Activated CD8-positive, alpha-beta memory T cell treated with anti-CD3 and anti-CD28 coated beads, Interleukin-2, amount 50 U/mL, for 1 hour (primary cell): ENCODE data around the gene MCM9.

Experiments used
- DNase-seq: peaks from one replicate; pipeline ENCODE4 v3.0.0-alpha.2; 2020; ENCODE audit errors: extremely low read depth

The MCM9 gene

GRCh38 chr6:118865100-118865391 lies 69.9 kb downstream of the MCM9 start:
- DNase-seq, result no peak

- no peak for DNase-seq
Observed at GRCh38 chr6:118864341-118865099, 70.4 kb downstream of the MCM9 start.

GRCh38 chr6:118862443-118862842 lies 72.5 kb downstream of the MCM9 start:
- DNase-seq, result no peak

- no peak for DNase-seq
Observed at GRCh38 chr6:118860880-118861279, 74.1 kb downstream of the MCM9 start.

GRCh38 chr6:118860363-118860762 lies 74.6 kb downstream of the MCM9 start:
- no peak for DNase-seq

- DNase-seq, result no peak
Observed at GRCh38 chr6:118859517-118860064, 75.4 kb downstream of the MCM9 start.

GRCh38 chr6:118856301-118856700 lies 78.7 kb downstream of the MCM9 start:
- DNase-seq, result no peak

GRCh38 chr6:118853408-118853807 lies 81.6 kb downstream of the MCM9 start:
- DNase-seq, result no peak

GRCh38 chr6:118844915-118845314 lies 90.0 kb downstream of the MCM9 start:
- no peak for DNase-seq

GRCh38 chr6:118843685-118844390 lies 91.1 kb downstream of the MCM9 start:
- no peak for DNase-seq

GRCh38 chr6:118830691-118831090 lies 104.3 kb downstream of the MCM9 start:
- no peak for DNase-seq

GRCh38 chr6:118829817-118830478 lies 105.0 kb downstream of the MCM9 start:
- DNase-seq, result no peak

GRCh38 chr6:118826096-118826495 lies 108.9 kb downstream of the MCM9 start:
- DNase-seq, result no peak

- DNase-seq, result no peak
Observed at GRCh38 chr6:118825661-118826060, 109.3 kb downstream of the MCM9 start.

- DNase-seq, result no peak
Observed at GRCh38 chr6:118815495-118815894, 119.5 kb downstream of the MCM9 start.

- no peak for DNase-seq
Observed at GRCh38 chr6:118813775-118814174, 121.2 kb downstream of the MCM9 start.

GRCh38 chr6:118812970-118813369 lies 122.0 kb downstream of the MCM9 start:
- DNase-seq, result no peak

- DNase-seq, result peak; percentile 40
Observed at GRCh38 chr6:118810420-118811027, 124.4 kb downstream of the MCM9 start.

- DNase-seq, result no peak
Observed at GRCh38 chr6:118808793-118809638, 125.9 kb downstream of the MCM9 start.

GRCh38 chr6:118804091-118804490 lies 130.9 kb downstream of the MCM9 start:
- DNase-seq, result no peak

- no peak for DNase-seq
Observed at GRCh38 chr6:118801257-118801656, 133.7 kb downstream of the MCM9 start.
